GM18870 (cell line): ENCODE measurements around the gene CD99.
"Not testable (repeated sequence)": the region's sequence is repeated elsewhere in the genome, so short reads cannot be mapped to it uniquely, and the experiment has no call there.

Experiments used
- ATAC-seq: cut with Tn5 transposase; IDR thresholded peaks from one replicate; pipeline ENCODE4 v1.9.1; 2021; ENCODE audit warnings: moderate library complexity; ENCODE audit not compliant: unreplicated experiment

The CD99 gene

GRCh38 chrX:2675657-2676200 is 15.4 kb upstream of the CD99 start:
- not testable (repeated sequence) for ATAC-seq

- no peak for ATAC-seq
These were observed 14.1 kb upstream of the CD99 start for GRCh38 chrX:2676794-2677675.

GRCh38 chrX:2677764-2678163 is 13.3 kb upstream of the CD99 start:
- ATAC-seq = no peak

DNA sequence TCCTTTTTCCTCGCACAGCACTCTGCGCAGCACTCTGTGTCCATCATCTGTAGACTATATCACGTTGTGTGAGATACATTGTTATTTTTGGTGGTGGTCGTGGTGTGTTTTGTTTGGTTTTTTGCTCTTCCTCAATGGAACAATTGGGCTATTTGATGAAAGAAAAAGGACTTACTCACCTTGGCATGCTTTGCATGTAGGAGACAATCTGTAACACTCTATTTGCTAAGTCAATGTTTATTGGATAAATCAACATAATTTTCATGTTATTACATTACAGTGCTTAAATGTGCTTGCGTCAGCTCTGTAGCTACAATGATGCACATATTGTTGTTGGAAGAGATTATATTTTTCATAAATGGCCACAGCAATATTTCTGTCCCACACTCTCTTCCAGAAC is 12.5 kb upstream of the CD99 start:
- no peak for ATAC-seq

GRCh38 chrX:2679534-2680485 is 11.3 kb upstream of the CD99 start:
- no peak for ATAC-seq

GRCh38 chrX:2680486-2681348 is 10.4 kb upstream of the CD99 start:
- no peak for ATAC-seq

DNA sequence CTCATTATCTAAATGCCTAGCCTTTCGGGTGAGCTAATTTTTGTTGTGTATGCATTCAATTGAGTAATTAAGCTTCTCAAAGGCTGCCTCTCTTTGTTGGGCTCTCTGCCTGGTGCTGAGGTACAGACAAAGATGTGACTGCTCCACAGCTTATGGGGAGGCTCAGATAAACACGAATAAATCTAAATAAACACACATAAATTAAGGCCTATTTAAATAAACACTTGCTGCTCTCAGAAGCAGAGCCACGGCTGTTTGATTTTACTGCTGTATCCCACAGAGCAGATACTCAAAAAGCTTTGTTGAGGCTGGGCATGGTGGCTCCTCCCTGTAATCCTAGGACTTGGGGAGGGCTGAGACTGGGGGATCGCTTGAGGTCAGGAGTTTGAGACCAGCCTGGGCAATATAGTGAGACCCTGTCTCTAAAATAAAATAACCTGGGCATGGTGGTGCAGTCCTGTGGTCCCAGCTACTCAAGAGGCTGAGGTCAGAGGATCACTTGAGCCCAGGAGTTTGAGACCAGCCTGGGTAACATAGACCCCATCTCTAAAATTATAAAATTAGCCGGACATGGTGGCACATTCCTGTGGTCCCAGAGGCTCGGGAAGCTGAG is 8.4 kb upstream of the CD99 start:
- no peak for ATAC-seq

DNA sequence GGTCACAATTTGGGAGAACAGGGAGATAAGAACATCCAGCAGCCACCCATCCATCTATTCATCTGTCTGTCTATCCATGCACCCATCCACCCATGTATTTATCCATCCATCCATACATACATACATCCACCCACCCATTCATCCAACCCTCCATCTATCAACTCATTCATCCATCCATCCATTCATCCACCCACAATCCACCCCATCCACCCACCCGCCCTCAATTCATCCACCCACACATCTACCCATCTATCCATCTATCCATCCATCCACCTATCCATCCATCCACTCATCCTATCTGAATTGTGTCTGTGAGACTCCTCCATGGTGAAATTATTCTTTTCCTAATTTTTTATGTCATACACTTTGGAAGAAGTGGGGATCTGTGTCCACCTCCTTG is 6.8 kb upstream of the CD99 start:
- no peak for ATAC-seq

- ATAC-seq = no peak
These were observed 5.2 kb upstream of the CD99 start for GRCh38 chrX:2685886-2686285.

DNA sequence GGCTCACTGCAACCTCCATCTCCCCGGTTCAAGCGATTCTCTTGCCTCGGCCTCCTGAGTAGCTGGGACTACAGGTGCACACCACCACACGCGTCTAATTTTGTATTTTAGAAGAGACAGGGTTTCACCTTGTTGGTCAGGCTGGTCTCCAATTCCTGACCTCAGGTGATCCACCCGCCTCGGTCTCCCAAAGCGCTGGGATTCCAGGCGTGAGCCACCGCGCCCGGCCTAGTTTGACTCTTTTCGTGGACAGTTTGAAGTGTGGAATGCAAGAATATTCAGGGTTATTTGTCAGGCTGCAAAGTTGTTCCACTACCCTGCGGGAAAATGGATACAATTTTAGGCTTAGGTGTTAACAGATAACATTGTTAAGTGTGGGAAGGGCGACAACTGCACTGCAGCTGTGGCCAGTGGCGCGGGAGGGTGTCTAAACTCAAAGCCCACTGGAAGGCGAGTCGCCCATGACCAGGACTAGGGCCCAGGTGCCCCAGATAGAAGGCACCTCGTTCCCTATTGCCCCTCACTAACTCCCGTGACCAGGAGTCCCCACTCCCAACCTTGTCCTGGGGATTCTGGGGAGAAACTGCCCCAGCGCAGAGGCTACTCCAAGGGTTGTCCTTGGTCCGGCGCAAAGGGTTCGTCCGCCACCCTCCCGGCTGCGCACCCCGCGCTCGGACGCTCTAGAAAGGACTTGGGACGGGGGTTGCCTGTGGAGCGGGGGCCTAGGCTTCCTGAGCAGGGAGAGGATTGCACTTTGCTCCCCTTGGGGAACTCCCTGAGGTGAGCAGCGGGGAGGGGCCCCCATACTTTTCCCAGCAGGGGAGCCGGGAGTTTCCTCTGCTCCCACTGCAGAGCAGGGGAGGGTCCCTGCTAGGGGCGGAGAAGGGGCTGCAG is 1.1 kb upstream of the CD99 start:
- ATAC-seq = no peak

DNA sequence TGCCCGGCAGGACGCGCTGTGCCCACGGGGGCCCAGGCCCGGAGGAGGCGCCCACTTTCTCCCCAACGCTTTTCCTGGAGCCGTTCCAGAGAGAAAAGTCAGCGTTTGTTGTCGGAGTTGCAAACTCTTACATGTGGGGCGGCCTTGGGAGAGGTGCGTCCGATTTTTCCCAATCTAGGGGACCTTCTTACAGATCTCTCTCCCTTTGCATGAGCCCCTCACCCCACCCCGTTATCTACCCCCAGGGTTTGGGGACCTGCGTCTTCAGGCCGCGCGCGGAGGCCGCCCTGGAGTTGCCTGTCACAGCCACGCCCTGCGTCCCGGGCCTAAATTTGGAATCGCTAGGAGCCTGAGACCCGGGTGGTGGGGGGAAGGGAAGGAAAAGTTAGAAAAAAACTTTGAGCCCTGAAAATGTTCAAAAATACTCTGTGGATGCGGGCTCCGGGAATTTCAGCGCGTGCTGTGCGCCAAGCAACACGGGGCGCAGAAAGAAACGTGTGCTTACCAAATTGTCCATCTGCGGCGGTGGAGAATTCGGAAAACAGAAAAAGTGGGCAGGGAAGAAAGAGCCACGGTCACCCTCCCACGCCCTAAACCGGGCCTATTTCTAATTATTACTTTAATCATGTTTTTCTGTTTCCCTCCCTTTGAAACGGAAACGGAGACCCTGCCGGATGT is 587 bp downstream of the CD99 start:
- ATAC-seq = no peak

DNA sequence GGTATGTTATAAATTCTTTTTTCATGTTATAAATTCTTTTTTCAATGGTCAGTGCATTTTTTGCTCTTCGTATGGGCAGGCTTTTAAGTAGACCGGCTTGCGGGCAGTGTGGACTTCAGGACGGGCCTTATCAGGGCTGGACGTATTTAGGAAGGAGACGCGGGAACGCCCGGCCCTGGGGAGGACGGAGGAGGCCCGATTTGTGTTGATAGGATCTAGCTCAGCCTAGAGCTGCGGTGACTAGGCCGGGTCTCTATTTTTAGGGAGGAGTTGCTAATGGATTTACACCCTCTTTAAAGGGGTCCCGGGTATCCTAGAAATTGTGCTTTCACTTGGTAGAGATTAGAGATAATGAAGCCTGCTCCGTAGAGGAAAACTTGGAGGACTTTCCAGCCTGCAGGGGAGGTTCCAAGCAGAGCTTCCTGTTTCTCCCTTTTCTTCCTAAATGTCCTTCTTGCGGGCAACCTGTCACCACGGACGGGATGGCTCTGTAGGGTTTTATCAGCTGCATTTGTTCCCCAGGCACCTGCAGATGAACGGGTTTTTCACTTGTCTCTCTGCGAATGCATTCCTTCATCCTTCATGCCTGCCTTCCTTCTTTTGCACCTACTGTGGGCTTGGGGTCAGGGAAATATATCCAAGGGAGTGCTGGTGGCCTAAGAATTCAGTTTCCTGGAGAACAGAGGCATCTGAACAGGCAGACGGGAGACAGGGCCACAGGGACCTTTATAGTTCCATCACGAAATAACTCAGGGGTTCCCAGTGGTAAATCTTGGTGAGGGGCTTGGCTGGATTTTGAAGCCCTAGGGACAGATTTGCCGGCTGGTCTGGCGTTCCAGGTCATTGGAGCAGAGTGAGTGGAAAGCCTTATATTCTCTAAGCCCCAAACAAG is 1.4 kb downstream of the CD99 start:
- no peak for ATAC-seq

GRCh38 chrX:2693113-2694002 is 2.3 kb downstream of the CD99 start:
- no peak for ATAC-seq

GRCh38 chrX:2694914-2695267 is 3.8 kb downstream of the CD99 start:
- ATAC-seq = no peak

- peak; percentile 97 for ATAC-seq
These were observed 5.7 kb downstream of the CD99 start for GRCh38 chrX:2696698-2697215.

GRCh38 chrX:2697306-2697705 is 6.2 kb downstream of the CD99 start:
- no peak for ATAC-seq
